HG03196 (cell line): ENCODE data around the gene RAP1GAP.

Experiments
- ATAC-seq: cut with Tn5 transposase; IDR thresholded peaks from one replicate; pipeline ENCODE4 v1.9.1; 2021; ENCODE audit not compliant: unreplicated experiment

The RAP1GAP gene

GRCh38 chr1:21663248-21663950, 5.8 kb downstream of the RAP1GAP start:
- ATAC-seq = no peak

- ATAC-seq = no peak
Measured at GRCh38 chr1:21662426-21663247, 6.5 kb downstream of the RAP1GAP start.

- no peak for ATAC-seq
Measured at GRCh38 chr1:21661886-21662285, 7.3 kb downstream of the RAP1GAP start.

- ATAC-seq = no peak
Measured at GRCh38 chr1:21659924-21660326, 9.2 kb downstream of the RAP1GAP start.

GRCh38 chr1:21659099-21659923, 9.8 kb downstream of the RAP1GAP start:
- ATAC-seq = no peak

- no peak for ATAC-seq
Measured at GRCh38 chr1:21657456-21658190, 11.5 kb downstream of the RAP1GAP start.

- no peak for ATAC-seq
Measured at GRCh38 chr1:21655748-21656147, 13.4 kb downstream of the RAP1GAP start.

GRCh38 chr1:21655259-21655658, 13.9 kb downstream of the RAP1GAP start:
- ATAC-seq = no peak

GRCh38 chr1:21654209-21654608, 14.9 kb downstream of the RAP1GAP start:
- no peak for ATAC-seq

GRCh38 chr1:21653744-21654100, 15.4 kb downstream of the RAP1GAP start:
- no peak for ATAC-seq

- ATAC-seq = no peak
Measured at GRCh38 chr1:21652937-21653743, 16.0 kb downstream of the RAP1GAP start.

- no peak for ATAC-seq
Measured at GRCh38 chr1:21652101-21652936, 16.8 kb downstream of the RAP1GAP start.

GRCh38 chr1:21651214-21652042, 17.7 kb downstream of the RAP1GAP start:
- no peak for ATAC-seq

GRCh38 chr1:21650400-21650799, 18.8 kb downstream of the RAP1GAP start:
- no peak for ATAC-seq

- no peak for ATAC-seq
Measured at GRCh38 chr1:21649315-21649714, 19.8 kb downstream of the RAP1GAP start.

GRCh38 chr1:21648791-21649190, 20.4 kb downstream of the RAP1GAP start:
- no peak for ATAC-seq

GRCh38 chr1:21648352-21648730, 20.8 kb downstream of the RAP1GAP start:
- ATAC-seq = no peak
